ENCODE results near the gene ITGA3.

Gene ITGA3

GRCh38 chr17:50048146-50048720 is 7.7 kb upstream of the ITGA3 start:
- TF ChIP-seq CTCF (IDR thresholded peaks at IDR 0.05; ENCODE audit: insufficient read depth, low read length, missing control alignments) = no peak
- no peak for DNase-seq (ENCODE audit: low read depth, low spot score)
- no peak overlapping the region for H3K4me3 ChIP-seq (ENCODE audit: low read depth, low read length)
- ChIA-PET CTCF (interaction anchor here (1.0 to 3.5 kb wide), 7 partner anchors 8 to 51 kb away, joined by 3 to 18 read pairs (median 9); partner anchors contain the start of gene ITGA3), POLR2A (interaction anchor here (0.7 to 1.1 kb wide), 2 partner anchors 9 to 14 kb away, joined by 3 read pairs; no protein-coding TSS in a partner anchor)

GRCh38 chr17:50048988-50049387 is 6.9 kb upstream of the ITGA3 start:
- POLR2A ChIA-PET = no interaction called here
- no peak for TF ChIP-seq CTCF (IDR thresholded peaks at IDR 0.05; ENCODE audit: insufficient read depth, low read length, missing control alignments)
- H3K4me3 ChIP-seq (ENCODE audit: low read depth, low read length) = no peak overlapping the region
- DNase-seq (ENCODE audit: low read depth, low spot score) = no peak
- CTCF ChIA-PET = interaction anchor here (2.7 kb wide), 1 partner anchor 52 kb away, joined by 9 read pairs; no protein-coding TSS in a partner anchor

DNA sequence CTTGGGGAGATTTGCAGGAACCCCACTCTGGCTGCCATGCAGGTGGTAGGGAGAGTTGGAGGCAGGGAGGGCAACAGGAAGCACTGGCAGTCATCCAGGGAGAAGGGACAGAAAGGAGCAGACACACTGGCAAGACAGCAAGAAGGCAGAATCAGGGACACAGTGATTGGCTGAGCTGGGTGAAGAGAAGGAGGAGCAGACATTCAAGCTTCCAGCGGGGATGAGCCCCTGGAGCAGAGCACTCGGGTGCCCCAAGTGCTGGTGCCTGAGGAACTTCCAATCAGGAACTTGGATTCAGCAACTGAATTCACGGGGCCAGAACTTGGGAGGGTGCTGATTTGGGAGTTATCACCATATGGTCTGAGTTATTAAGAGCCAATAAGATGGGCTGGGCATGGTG is 6.3 kb upstream of the ITGA3 start:
- no peak for DNase-seq (ENCODE audit: low read depth, low spot score)

DNA sequence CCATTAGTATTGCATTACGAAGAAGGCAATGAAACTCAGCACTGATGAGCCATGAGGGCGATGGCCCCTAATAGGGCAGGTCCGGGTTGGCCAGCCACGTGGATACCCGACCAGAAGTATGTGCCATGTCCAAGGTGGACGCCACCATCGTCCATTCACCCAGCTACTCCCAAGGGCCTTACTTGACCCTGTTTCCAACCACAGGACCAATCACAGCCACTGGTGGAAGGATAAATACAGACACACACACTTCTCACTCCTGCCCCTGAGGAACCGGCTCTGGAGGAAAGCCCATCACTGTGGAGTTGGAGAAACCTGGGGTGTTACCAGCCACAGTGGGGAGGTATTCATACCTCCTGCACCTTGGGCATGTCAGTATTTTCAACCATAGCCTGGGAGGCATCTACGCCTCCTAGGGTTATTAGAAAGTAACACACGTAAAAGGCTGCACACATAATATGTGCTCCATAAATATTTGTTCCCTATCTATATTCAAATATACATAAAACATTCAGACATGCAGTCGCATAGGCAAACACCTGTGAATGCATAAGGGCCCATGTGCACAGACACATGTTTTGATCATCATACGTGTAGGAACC is 5.4 kb upstream of the ITGA3 start:
- no peak overlapping the region for H3K4me3 ChIP-seq (ENCODE audit: low read depth, low read length)
- ChIA-PET POLR2A (no interaction called here), CTCF (interaction anchor here (1.0 to 1.3 kb wide), 2 partner anchors 23 to 44 kb away, joined by 3 to 5 read pairs; no protein-coding TSS in a partner anchor)
- DNase-seq (ENCODE audit: low read depth, low spot score) = no peak
- no peak for TF ChIP-seq CTCF (IDR thresholded peaks at IDR 0.05; ENCODE audit: insufficient read depth, low read length, missing control alignments)

More for the DNA sequence above, 6.3 kb upstream of the ITGA3 start:
- TF ChIP-seq CTCF (IDR thresholded peaks at IDR 0.05; ENCODE audit: insufficient read depth, low read length, missing control alignments) = no peak
- POLR2A ChIA-PET = no interaction called here
- H3K4me3 ChIP-seq (ENCODE audit: low read depth, low read length) = no peak overlapping the region
- CTCF ChIA-PET = interaction anchor here (1.3 kb wide), 1 partner anchor 22 kb away, joined by 5 read pairs; no protein-coding TSS in a partner anchor

- POLR2A ChIA-PET = no interaction called here
- CTCF ChIA-PET = interaction anchor here (1.0 to 17.8 kb wide), 4 partner anchors 11 to 43 kb away, joined by 3 to 179 read pairs (median 8); partner anchors contain the start of gene PDK2
- TF ChIP-seq CTCF (IDR thresholded peaks at IDR 0.05; ENCODE audit: insufficient read depth, low read length, missing control alignments) = no peak
- DNase-seq (ENCODE audit: low read depth, low spot score) = no peak
- H3K4me3 ChIP-seq (ENCODE audit: low read depth, low read length) = no peak overlapping the region
Measured at GRCh38 chr17:50051082-50051576, 4.8 kb upstream of the ITGA3 start.

GRCh38 chr17:50051606-50052005 is 4.3 kb upstream of the ITGA3 start:
- no peak overlapping the region for H3K4me3 ChIP-seq (ENCODE audit: low read depth, low read length)
- TF ChIP-seq CTCF (IDR thresholded peaks at IDR 0.05; ENCODE audit: insufficient read depth, low read length, missing control alignments) = no peak
- ChIA-PET CTCF (interaction anchor here (1.0 to 17.8 kb wide), 4 partner anchors 11 to 42 kb away, joined by 3 to 179 read pairs (median 8); partner anchors contain the start of gene PDK2), POLR2A (no interaction called here)
- DNase-seq (ENCODE audit: low read depth, low spot score) = no peak
